Prostate gland (tissue), 2 donors: Measurements from ENCODE around the gene ACOXL. TPM values are rescaled to one million over a fixed set of nuclear protein-coding genes. Genes with fewer than 3 reads are reported as not detected.

Experiments
- DNase-seq: peaks from one replicate; pipeline ENCODE4 v3.0.0-alpha.2; 2019; ENCODE audit warnings: low spot score
- H3K27ac ChIP-seq, 2 donors: fragments of 200-600 bp; sonication (generic); 2 replicates each; pipeline ENCODE4 v1.5.1; 2017 to 2019
- H3K27me3 ChIP-seq: fragments of 200-600 bp; sonication (generic); replicated peaks from 2 replicates; pipeline ENCODE4 v1.5.1; 2019; ENCODE audit not compliant: insufficient read depth
- H3K36me3 ChIP-seq, 2 donors: fragments of 200-600 bp; sonication (generic); 1 replicate in 1 of 2; 2 replicates in 1 of 2; pipeline versions ENCODE4 v1.5.1 to v1.8.1; 2017 to 2019
- H3K4me1 ChIP-seq: fragments of 200-600 bp; sonication (generic); replicated peaks from 2 replicates; pipeline ENCODE4 v1.5.1; 2019
- H3K4me3 ChIP-seq, 2 donors: fragments of 200-600 bp; sonication (generic); 2 replicates each; pipeline ENCODE4 v1.5.1; 2017 to 2019
- H3K9me3 ChIP-seq: fragments of 200-600 bp; sonication (generic); 2 replicates; pipeline ENCODE4 v1.5.1; 2017
- CTCF ChIP-seq, 4 experiments: fragments of 200-600 bp in 2 of 4; fragments of 450-650 bp in 2 of 4; sonication (generic) in 2 of 4; IDR thresholded peaks; 1 replicate in 3 of 4; 2 replicates in 1 of 4; pipeline ENCODE4 v1.5.1; 2016 to 2019; ENCODE audit warnings: antibody characterized with exemption in 4 of 4, mild to moderate bottlenecking in 2 of 4, moderate library complexity in 2 of 4
- POLR2A ChIP-seq: fragments of 450-650 bp; IDR thresholded peaks from one replicate; pipeline ENCODE4 v1.6.1; 2016; ENCODE audit warnings: antibody characterized with exemption, mild to moderate bottlenecking
- POLR2AphosphoS5 ChIP-seq: sonication (generic); formaldehyde crosslinking; IDR thresholded peaks from one replicate; pipeline ENCODE4 v1.6.1; 2017; ENCODE audit warnings: antibody characterized with exemption
- WGBS: methylation state at CpG from one replicate; pipeline ENCODE4 v1.1.5; 2018; 5-methylcytosine and 5-hydroxymethylcytosine counted together
- intact Hi-C: fragments of 100-400 bp; cut with DNase I; formaldehyde crosslinking; loops from one replicate; pipeline ENCODE4 v1.14.2; 2022
- total RNA-seq, 2 donors: library from RNA; depleted of rRNA; stranded (reverse); fragments of >200 nt; gene quantifications; one replicate each; pipeline ENCODE4 v1.1.0, GENCODE V29; 2016

Gene ACOXL
- total RNA-seq, 2 donors from 2014 or later: 8.0 to 8.3 TPM

GRCh38 chr2:111030945-111031344, 298.6 kb downstream of the ACOXL start:
- no peak for DNase-seq
- 42% methylated on average over 2 of the region's 2 CpGs for WGBS
- TF ChIP-seq POLR2AphosphoS5 (no peak), CTCF (IDR thresholded peaks at IDR 0.05) (no peak), POLR2A (no peak)
- H3K4me3 ChIP-seq: no peak overlapping the region
- no peak overlapping the region for H3K27ac ChIP-seq
- no peaks in the 10 kb centered on the region for H3K4me1 ChIP-seq
- intact Hi-C loops: no loop called here
- H3K9me3 ChIP-seq: no peaks in the 10 kb centered on the region
- no peaks in the 10 kb centered on the region for H3K27me3 ChIP-seq
- H3K36me3 ChIP-seq: no peaks in the 10 kb centered on the region

GRCh38 chr2:111031546-111032478, 299.4 kb downstream of the ACOXL start:
- TF ChIP-seq CTCF (IDR thresholded peaks at IDR 0.05): no peak
- TF ChIP-seq POLR2AphosphoS5: no peak
- TF ChIP-seq POLR2A: no peak
- 72% methylated on average over 15 of the region's 15 CpGs for WGBS
- Histone ChIP-seq H3K27ac (no peak overlapping the region), H3K4me3 (no peak overlapping the region), H3K4me1 (no peaks in the 10 kb centered on the region), H3K36me3 (no peaks in the 10 kb centered on the region), H3K9me3 (no peaks in the 10 kb centered on the region), H3K27me3 (no peaks in the 10 kb centered on the region)
- intact Hi-C loops: no loop called here
- DNase-seq: no peak

GRCh38 chr2:111032721-111033429, 300.5 kb downstream of the ACOXL start:
- Histone ChIP-seq H3K4me3 (no peak overlapping the region), H3K36me3 (no peaks in the 10 kb centered on the region), H3K4me1 (no peaks in the 10 kb centered on the region), H3K9me3 (no peaks in the 10 kb centered on the region), H3K27me3 (no peaks in the 10 kb centered on the region), H3K27ac (no peak overlapping the region)
- 95% methylated on average over 8 of the region's 8 CpGs for WGBS
- intact Hi-C loops: no loop called here
- no peak for DNase-seq
- TF ChIP-seq POLR2AphosphoS5 (no peak), POLR2A (no peak), CTCF (IDR thresholded peaks at IDR 0.05) (no peak)

- no peak for DNase-seq
- Histone ChIP-seq H3K9me3 (no peaks in the 10 kb centered on the region), H3K4me1 (no peaks in the 10 kb centered on the region), H3K27ac (no peak overlapping the region), H3K4me3 (no peak overlapping the region), H3K27me3 (no peaks in the 10 kb centered on the region), H3K36me3 (no peaks in the 10 kb centered on the region)
- intact Hi-C loops: no loop called here
- WGBS: 62% methylated on average over 4 of the region's 4 CpGs
- no peak for TF ChIP-seq POLR2A
- TF ChIP-seq POLR2AphosphoS5: no peak
- TF ChIP-seq CTCF (IDR thresholded peaks at IDR 0.05): no peak
Observed at GRCh38 chr2:111034146-111034545, 301.8 kb downstream of the ACOXL start.
